Retina (tissue), 1 donor: Measurements from ENCODE around the gene ZNF469.

ENCODE experiments used
- DNase-seq: peaks from one replicate; pipeline ENCODE4 v3.0.0-alpha.2; 2016

ZNF469 gene

DNA sequence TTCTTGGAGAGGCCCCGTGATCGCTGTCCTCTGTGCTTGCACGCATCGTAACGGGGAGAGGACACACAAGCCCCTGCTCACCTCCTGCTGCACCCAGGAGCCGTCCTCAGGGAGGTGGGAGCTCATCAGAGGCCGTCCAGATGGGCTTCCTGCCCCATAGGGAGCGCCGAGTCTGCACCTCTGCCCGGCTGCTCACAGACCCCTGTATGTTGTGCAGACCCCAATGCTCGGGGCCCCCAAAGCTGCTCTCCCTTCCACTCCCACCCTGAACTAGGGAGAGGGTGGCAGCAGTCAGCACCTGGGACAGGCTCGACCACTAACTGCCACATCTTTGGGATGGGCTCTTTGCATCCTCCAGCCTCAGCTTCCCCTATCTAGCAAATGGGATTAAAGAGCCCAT lies 4.4 kb upstream of the ZNF469 start:
- DNase-seq = no peak

DNA sequence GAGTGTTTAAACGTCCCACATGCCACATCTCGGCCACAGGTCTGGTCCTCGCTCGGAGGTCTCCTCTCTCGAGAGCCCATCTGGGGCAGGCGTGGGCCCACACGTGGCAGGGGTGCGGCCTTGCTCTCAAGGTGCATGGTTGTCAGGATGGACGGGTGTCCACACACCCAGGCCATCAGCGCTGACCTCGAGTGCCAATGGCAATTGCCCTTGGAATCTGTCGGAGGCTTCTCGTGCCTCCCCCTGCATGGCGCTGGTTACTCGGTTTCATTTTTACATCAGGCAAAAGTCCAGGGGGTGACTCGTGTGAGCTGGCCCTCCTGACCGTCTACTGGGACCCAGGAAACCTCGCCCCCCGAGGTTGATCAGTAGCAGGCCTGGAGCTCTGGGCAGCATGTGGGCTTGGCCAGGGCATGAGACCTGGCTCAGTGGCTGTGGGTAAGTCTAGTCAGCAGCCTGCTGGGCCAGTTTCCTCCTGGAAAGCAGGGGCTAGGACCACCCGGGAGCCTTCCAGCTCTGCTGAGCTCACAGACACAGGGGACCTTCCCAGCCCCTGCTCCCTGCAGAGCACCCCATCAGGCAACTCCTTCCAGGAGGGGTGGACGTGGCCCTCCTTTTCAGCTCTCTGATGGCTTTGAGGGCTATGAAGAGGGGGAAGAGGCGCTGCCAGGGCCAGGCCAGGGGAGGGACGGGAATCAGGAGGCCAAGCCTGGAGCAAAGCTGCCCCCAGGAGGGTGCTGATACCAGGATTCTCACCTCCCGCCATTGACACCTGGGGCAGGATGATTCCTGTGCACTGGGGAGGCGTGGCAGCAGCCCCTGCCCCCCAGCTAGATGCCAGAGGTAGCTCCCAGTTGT lies 3.7 kb upstream of the ZNF469 start:
- DNase-seq = no peak

DNA sequence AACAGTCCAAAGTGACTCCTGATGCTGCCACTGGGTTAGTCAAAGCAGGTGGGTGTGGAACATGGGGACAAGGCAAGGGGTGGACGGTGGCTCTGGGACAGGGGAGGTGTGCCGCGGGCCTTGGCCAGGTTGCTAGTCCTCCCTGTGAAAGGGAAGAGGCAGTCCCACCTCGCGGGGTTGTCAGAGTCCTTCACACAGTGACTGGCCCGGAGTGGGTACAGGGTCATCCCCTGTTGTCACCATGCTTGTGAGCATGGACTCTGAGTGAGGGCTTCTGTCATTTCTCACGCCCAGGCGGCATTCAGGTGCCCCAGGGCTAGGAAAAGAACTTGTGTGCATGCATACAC lies 3.1 kb upstream of the ZNF469 start:
- DNase-seq = no peak

- no peak for DNase-seq
These were observed 2.7 kb upstream of the ZNF469 start for GRCh38 chr16:88380099-88380498.

DNA sequence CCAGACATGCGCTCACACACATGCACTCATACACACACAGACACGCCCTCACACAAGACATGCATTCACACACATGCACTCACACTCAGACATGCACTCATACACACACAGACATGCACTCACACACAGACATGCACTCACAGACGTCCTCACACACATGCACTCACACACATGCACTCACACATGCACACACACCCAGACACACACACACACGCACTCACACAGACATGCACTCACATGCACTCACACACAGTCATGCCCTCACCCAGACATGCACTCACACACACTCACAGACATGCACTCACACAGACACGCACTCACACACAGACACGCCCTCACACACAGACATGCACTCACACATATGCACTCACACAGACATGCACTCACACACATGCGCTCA lies 2.1 kb upstream of the ZNF469 start:
- no peak for DNase-seq

- no peak for DNase-seq
These were observed 823 bp upstream of the ZNF469 start for GRCh38 chr16:88381820-88382451.

GRCh38 chr16:88383401-88384221 lies 852 bp downstream of the ZNF469 start:
- DNase-seq = peak; percentile 69

DNA sequence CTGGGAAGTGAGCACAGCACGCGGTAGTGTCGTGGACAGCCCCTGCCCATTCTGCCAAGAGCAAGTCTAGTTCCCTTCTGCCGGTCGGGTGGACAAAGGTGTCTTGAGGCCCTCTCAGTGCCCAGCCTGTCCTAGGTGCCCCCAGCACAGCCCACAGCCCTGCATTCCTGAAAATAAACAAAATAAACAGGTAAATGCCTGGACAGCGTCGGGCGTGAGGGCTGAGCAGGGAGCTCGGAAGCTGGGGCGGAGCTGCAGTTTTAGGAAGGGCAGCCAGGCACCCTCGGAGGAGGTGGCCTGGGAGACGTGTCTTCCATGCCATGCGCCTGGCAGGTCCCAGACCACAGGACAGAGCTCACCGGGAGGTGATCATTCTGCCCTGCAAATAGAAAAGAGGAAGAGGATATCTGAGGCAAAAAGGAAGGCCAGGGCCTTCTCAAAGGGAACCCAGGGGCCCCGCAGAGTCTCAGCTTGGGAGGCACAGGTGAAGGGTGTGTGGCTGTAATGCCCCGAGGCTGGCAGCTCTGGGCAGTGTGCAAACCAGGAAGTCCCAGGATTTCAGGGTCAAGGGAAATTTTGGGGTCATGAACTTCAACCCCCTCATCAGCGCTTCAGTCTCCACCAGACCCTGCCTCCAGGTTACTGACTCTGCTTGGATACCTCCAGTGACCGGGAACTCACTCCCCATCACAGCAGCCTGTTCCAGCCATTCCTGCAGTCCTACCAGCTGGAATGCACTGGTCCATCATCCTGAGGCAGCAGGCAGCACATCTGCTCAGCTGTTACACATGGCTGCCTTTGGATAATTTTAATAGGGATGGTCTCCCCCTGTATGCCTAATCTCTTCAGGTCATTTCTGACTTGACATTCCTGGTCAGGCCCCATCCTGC lies 1.7 kb downstream of the ZNF469 start:
- DNase-seq = no peak

DNA sequence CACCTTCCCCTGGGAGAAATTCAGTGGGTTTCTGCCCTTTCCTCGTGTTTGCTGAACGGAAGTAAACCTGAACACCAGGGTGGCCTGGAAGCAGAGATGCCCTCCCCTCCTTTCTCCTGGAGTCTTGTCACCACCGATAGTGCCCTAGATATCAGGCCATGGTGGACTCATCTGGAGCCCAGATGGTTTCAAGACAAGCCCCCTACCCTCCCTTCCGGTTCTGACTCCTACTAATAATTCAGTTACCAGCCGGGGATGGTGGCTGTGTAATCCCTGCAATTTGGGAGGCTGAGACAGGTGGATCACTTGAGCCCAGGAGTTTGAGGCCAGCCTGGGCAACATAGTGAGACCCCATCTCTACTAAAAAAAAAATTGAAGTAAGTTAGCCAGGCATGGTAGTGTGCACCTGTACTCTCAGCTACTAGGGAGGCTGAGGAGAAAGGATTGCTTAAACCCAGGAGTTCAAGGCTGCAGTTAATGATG lies 2.4 kb downstream of the ZNF469 start:
- no peak for DNase-seq

GRCh38 chr16:88385831-88386815 lies 3.4 kb downstream of the ZNF469 start:
- no peak for DNase-seq

DNA sequence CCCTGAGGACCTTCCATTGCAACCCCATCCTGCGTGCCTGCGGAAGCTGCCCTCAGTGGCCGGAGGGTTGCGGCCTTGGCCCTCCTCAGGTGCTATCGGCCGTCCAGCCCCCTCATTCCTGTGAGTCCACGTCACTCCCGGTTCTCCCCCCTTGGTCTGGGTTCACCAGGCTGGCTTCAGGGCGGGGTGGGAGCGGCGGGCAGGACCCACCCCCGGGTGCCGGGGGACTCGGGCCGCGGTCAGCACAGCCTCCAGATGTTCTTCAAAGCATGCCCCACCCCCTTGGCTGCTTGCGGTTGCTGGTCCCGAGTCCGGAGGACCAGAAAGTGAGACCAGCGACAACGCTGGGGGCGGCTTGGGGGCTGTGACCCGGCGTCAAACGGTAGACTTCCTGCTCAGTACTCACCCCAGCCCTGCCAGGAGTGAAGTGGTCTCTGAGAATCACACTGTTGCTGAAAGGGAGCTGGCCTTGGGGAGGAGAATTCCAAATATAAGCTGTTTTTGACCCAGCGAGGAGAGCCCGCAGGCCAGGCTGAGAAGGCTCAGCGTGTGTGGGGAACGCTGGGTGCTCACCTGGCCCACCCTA lies 4.5 kb downstream of the ZNF469 start:
- no peak for DNase-seq

- peak; percentile 70 for DNase-seq
These were observed 5.3 kb downstream of the ZNF469 start for GRCh38 chr16:88387941-88388627.

DNA sequence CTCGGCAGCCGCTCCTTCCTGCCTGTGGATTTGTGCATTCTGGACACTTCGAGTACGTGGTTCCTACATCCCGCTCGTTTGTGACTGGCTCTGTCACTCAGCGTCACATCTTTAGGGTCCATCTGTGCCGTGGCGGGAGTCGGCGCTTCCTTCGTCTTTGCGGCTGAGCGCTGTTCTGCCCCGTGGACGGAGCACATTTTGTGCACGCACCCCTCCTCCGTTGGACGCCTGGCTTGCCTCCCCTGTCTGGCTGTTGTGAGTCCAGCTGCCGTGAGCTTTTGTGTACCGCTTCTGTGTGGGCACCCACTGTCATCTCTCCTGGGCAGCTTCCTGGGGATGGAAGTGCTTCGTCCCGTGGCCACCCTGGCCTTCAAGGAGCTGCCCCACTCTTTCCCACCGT lies 6.4 kb downstream of the ZNF469 start:
- no peak for DNase-seq

DNA sequence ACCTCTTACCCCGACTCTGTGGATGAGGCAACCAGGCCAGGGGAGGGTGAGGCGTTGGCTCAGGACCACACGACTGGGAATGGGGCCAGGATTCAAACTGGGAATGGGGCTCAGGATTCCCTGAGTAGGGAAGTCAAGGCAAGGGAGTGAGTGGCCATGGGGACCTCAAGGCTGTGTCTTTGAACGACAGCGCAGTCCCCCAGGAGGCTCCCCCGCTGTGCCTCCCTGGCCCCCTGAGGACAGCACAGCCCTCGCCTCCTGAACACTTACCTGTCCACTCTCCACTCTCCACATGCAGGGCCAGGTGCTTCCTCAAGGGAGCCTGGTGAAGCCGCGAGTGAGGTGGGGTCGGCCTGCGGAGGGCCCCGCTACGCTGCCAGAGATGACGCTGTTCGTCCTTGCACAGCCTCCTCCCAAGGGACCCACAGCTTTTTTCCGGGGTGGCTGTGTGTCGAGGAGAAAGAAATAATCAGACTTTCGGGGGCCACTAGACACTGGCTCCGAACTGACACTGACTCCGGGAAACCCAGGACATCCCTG lies 6.9 kb downstream of the ZNF469 start:
- no peak for DNase-seq

GRCh38 chr16:88390265-88390664 lies 7.5 kb downstream of the ZNF469 start:
- DNase-seq = no peak

- no peak for DNase-seq
These were observed 8.0 kb downstream of the ZNF469 start for GRCh38 chr16:88390735-88391134.

DNA sequence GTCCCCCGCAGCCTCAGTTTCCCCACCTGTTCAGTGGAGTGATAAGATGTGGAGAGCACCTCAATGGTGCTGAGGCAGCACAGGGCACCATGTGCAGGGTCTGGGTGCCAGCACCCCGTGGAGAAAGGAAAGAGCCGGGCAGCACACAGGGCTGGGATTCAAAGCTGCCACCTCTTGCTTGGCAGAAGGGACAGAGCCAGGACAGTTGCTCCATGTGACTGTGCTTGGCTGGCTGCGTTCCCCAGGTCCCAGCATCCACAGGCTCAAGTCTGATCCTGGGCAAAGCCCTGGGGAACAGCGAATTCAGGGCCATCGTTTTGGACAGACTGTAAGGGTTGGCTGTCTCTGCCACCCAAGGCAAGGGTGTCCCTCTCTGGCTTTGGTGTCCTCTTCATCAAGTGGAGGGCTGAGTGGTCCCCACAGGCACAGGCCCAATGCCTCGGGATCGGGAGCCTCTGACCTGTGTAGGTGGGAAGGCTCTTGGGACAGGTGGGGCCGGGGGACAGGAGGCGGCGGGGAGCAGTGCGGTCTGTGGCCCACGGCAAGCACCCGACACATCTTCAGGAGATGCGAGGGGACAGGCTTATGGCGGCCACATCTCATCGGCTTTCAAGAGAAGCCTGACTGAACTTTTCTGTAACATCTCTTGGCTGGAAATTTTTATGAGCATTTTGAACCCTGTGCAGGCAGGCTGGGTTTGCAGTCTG lies 8.5 kb downstream of the ZNF469 start:
- no peak for DNase-seq

GRCh38 chr16:88392111-88392510 lies 9.4 kb downstream of the ZNF469 start:
- no peak for DNase-seq

DNA sequence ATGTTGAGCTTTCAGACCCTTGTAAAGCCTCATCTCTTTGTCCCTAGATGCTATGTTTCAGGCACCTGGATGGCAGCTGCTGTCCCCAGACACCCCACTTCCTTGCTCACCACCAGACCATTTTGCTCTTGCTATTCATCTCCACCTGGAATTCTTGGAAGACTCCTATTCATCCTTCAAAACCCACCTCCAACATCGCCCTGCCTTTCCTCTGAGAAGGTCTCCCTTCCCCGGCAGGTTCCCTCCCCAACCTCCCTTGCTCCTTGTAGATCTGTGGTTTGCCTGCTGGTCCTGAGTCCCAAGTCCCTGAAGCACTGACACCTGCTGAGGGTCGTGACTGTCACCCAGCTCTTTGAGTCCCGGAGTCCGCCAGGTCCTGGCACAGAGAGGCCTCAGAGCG lies 9.9 kb downstream of the ZNF469 start:
- DNase-seq = no peak
